K562 (cell line): ENCODE data around the gene NXF1. TPM values are rescaled to one million over a fixed set of nuclear protein-coding genes. Genes with fewer than 3 reads are reported as not detected.
A peak's percentile ranks its signal among the peaks of the same experiment; 100 is the strongest.

Experiments used
- CREB3 ChIP-seq: fragments of 450-650 bp; conservative IDR thresholded peaks from 2 replicates; pipeline ENCODE4 v1.6.1; 2016; ENCODE audit warnings: missing genetic modification characterization, low read depth, mild to moderate bottlenecking, missing compliant biosample characterization, moderate library complexity
- DLX4 ChIP-seq: fragments of 250-450 bp; sonication (Bioruptor Pico); IDR thresholded peaks from 2 replicates; pipeline ENCODE4 v1.6.1; 2021; ENCODE audit warnings: mild to moderate bottlenecking
- ETS1 ChIP-seq: conservative IDR thresholded peaks from 2 replicates; pipeline ENCODE4 v1.6.1; 2011; ENCODE audit warnings: low read depth, mild to moderate bottlenecking, low read length; ENCODE audit not compliant: control insufficient read depth
- MAFF ChIP-seq: IDR thresholded peaks from 2 replicates; pipeline ENCODE4 v1.6.1; 2012; ENCODE audit warnings: low read length, improper control_type of control experiment
- MAFG ChIP-seq: fragments of 450-650 bp; conservative IDR thresholded peaks from 2 replicates; pipeline ENCODE4 v1.6.1; 2016; ENCODE audit warnings: missing genetic modification characterization, missing compliant biosample characterization
- MBD2 ChIP-seq: sonication (generic); IDR thresholded peaks from 2 replicates; pipeline ENCODE4 v1.6.1; 2016; ENCODE audit warnings: low read depth, borderline replicate concordance
- MCM2 ChIP-seq: fragments of 450-650 bp; IDR thresholded peaks from 2 replicates; pipeline ENCODE4 v1.6.1; 2017; ENCODE audit warnings: low read depth, mild to moderate bottlenecking
- MITF ChIP-seq: IDR thresholded peaks from 2 replicates; pipeline ENCODE4 v1.6.1; 2014; ENCODE audit warnings: antibody characterized with exemption
- MXD1 ChIP-seq: fragments of 250-450 bp; sonication (Bioruptor Pico); IDR thresholded peaks from 2 replicates; pipeline ENCODE4 v1.8.0; 2021; ENCODE audit warnings: borderline replicate concordance, mild to moderate bottlenecking, moderate library complexity; ENCODE audit not compliant: poor library complexity, severe bottlenecking
- NFXL1 ChIP-seq: fragments of 450-650 bp; formaldehyde crosslinking; IDR thresholded peaks from 2 replicates; pipeline ENCODE4 v1.4.0; 2021; ENCODE audit warnings: mild to moderate bottlenecking
- PHF20 ChIP-seq: fragments of 450-650 bp; IDR thresholded peaks from 2 replicates; pipeline ENCODE4 v1.6.1; 2018; ENCODE audit not compliant: partially characterized antibody
- POLR2G ChIP-seq: fragments of 200-400 bp; formaldehyde crosslinking; IDR thresholded peaks from 2 replicates; pipeline ENCODE4 v1.6.1; 2017; ENCODE audit warnings: low read depth, mild to moderate bottlenecking, antibody characterized with exemption, low read length, moderate library complexity
- SRSF9 ChIP-seq: fragments of 200-400 bp; formaldehyde crosslinking; IDR thresholded peaks from 2 replicates; pipeline ENCODE4 v1.6.1; 2017; ENCODE audit warnings: low read depth, low read length, borderline replicate concordance
- ZBTB11 ChIP-seq, 3 experiments: fragments of 200-800 bp in 1 of 3; fragments of 250-450 bp in 1 of 3; fragments of 450-650 bp in 1 of 3; sonication (Bioruptor Pico) in 1 of 3; sonication (Bioruptor generic) in 1 of 3; formaldehyde crosslinking in 1 of 3; IDR thresholded peaks; 2 replicates each; pipeline versions ENCODE4 v1.6.1 to v1.8.0; 2016 to 2022; ENCODE audit warnings: mild to moderate bottlenecking in 2 of 3, missing genetic modification characterization in 2 of 3, missing compliant biosample characterization in 1 of 3, moderate library complexity in 1 of 3
- ZNF239 ChIP-seq: fragments of 250-450 bp; sonication (Bioruptor Pico); IDR thresholded peaks from 2 replicates; pipeline ENCODE4 v1.4.0; 2020; ENCODE audit warnings: mild to moderate bottlenecking
- ZNF3 ChIP-seq: fragments of 250-450 bp; sonication (Bioruptor Pico); IDR thresholded peaks from 2 replicates; pipeline ENCODE4 v1.5.0; 2021; ENCODE audit warnings: mild to moderate bottlenecking, moderate library complexity
- ZNF41 ChIP-seq: fragments of 250-450 bp; sonication (Bioruptor Pico); conservative IDR thresholded peaks from 2 replicates; pipeline ENCODE4 v1.4.0; 2020; ENCODE audit warnings: mild to moderate bottlenecking
- polyA plus RNA-seq, 8 experiments: library from polyadenylated mRNA; depleted of rRNA in 4 of 8; stranded (reverse) in 5 of 8; unstranded in 3 of 8; fragments of >200 nt; fragmentation: Nextera tagmentation in 2 of 8; fragmentation: Illumina TruSeq in 1 of 8; extraction: Ambion mirVana in 2 of 8; extraction: Trizol in 1 of 8; gene quantifications; 2 replicates each; pipeline versions ENCODE4 v1.2.1 to v1.2.3, GENCODE V29; 2011 to 2014; ENCODE audit warnings: inconsistent platforms in 1 of 8, missing spikeins in 1 of 8
- total RNA-seq, 7 experiments: library from RNA; depleted of rRNA in 6 of 7; stranded (reverse); fragments of >200 nt in 6 of 7; fragmentation: Illumina TruSeq in 2 of 7; extraction: Trizol in 2 of 7; gene quantifications; 2 replicates each; pipeline versions ENCODE4 v1.2.1 to v1.2.3, GENCODE V29; 2011 to 2021; ENCODE audit warnings: low replicate concordance in 1 of 7

NXF1 gene
- total and polyA plus RNA-seq, 9 of the 15 experiments (the other 6 are each of a cell fraction or from before 2014, with no cell fraction given), result 18.1 to 98.3 (median 35.8) TPM

- TF ChIP-seq CREB3 (no peak), MXD1 (CRISPR knock-in tag) (peak; percentile 40), ZNF239 (CRISPR knock-in tag) (peak; percentile 86), MBD2 (peak; percentile 98), ZNF41 (CRISPR knock-in tag) (peak; percentile 97), DLX4 (CRISPR knock-in tag) (peak; percentile 100), MAFG (no peak), MAFF (peak; percentile 63; the same call in 1 of the 2 replicates), POLR2G (peak; percentile 58), ZBTB11 (CRISPR knock-in tag; IDR thresholded peaks at IDR 0.05) (peak; percentile 71 to 89 (median 76); a peak in 5 of 6 replicates), MITF (0 out of 2 replicates have a peak, but pooled peaks have one; percentile 66), MCM2 (no peak), NFXL1 (CRISPR knock-in tag) (peak; percentile 99), SRSF9 (no peak), ZNF3 (CRISPR knock-in tag) (peak; percentile 100), PHF20 (peak; percentile 90), ETS1 (peak; percentile 99)
Observed at GRCh38 chr11:62841361-62842170, 36.3 kb upstream of the NXF1 start (continued).
